Hepatocyte (in vitro differentiated cells): ENCODE data around the gene RUNX3. TPM values are rescaled to one million over a fixed set of nuclear protein-coding genes. Genes with fewer than 3 reads are reported as not detected.

Source experiments
- DNase-seq: peaks from one replicate; pipeline ENCODE4 v3.0.0-alpha.2; 2016; ENCODE audit warnings: low spot score
- H2AFZ ChIP-seq: fragments of 200-600 bp; sonication (generic); 2 replicates; pipeline ENCODE4 v1.6.0; 2016; ENCODE audit warnings: antibody characterized with exemption, mild to moderate bottlenecking
- H3K27ac ChIP-seq: fragments of 200-600 bp; sonication (generic); 2 replicates; pipeline ENCODE4 v1.5.1; 2016; ENCODE audit warnings: mild to moderate bottlenecking
- H3K27me3 ChIP-seq: fragments of 200-600 bp; sonication (generic); 2 replicates; pipeline ENCODE4 v1.6.1; 2016
- H3K36me3 ChIP-seq: fragments of 200-600 bp; sonication (generic); replicated peaks from 2 replicates; pipeline ENCODE4 v1.5.1; 2016; ENCODE audit warnings: low read depth; ENCODE audit not compliant: insufficient read depth
- H3K4me1 ChIP-seq: fragments of 200-600 bp; sonication (generic); 2 replicates; pipeline ENCODE4 v1.5.1; 2016; ENCODE audit warnings: mild to moderate bottlenecking, moderate library complexity; ENCODE audit not compliant: insufficient read depth
- H3K4me2 ChIP-seq: fragments of 200-600 bp; sonication (generic); 2 replicates; pipeline ENCODE4 v1.6.0; 2016
- H3K4me3 ChIP-seq: fragments of 200-600 bp; sonication (generic); 2 replicates; pipeline ENCODE4 v1.5.1; 2016; ENCODE audit warnings: mild to moderate bottlenecking
- H3K79me2 ChIP-seq: fragments of 200-600 bp; sonication (generic); 2 replicates; pipeline ENCODE4 v1.6.0; 2017; ENCODE audit warnings: mild to moderate bottlenecking
- H3K9me2 ChIP-seq: fragments of 200-600 bp; sonication (generic); replicated peaks from 2 replicates; pipeline ENCODE4 v1.6.0; 2017; ENCODE audit warnings: mild to moderate bottlenecking; ENCODE audit not compliant: insufficient read depth
- H3K9me3 ChIP-seq: fragments of 200-600 bp; sonication (generic); 2 replicates; pipeline ENCODE4 v1.5.1; 2016; ENCODE audit warnings: low read depth, mild to moderate bottlenecking
- H4K20me1 ChIP-seq: fragments of 200-600 bp; sonication (generic); 2 replicates; pipeline ENCODE4 v1.6.0; 2016; ENCODE audit warnings: mild to moderate bottlenecking; ENCODE audit not compliant: insufficient read depth, poor library complexity, severe bottlenecking
- CTCF ChIP-seq: fragments of 200-600 bp; sonication (generic); IDR thresholded peaks from 2 replicates; pipeline ENCODE4 v1.5.1; 2016; ENCODE audit warnings: antibody characterized with exemption, mild to moderate bottlenecking; ENCODE audit not compliant: poor library complexity
- EZH2 ChIP-seq: fragments of 200-600 bp; sonication (generic); IDR thresholded peaks from 2 replicates; pipeline ENCODE4 v1.6.1; 2016; ENCODE audit warnings: antibody characterized with exemption, mild to moderate bottlenecking, borderline replicate concordance
- EZH2phosphoT487 ChIP-seq: fragments of 200-600 bp; sonication (generic); IDR thresholded peaks from one replicate; pipeline ENCODE4 v1.6.1; 2018; ENCODE audit warnings: antibody characterized with exemption, mild to moderate bottlenecking, low read depth, moderate library complexity; ENCODE audit not compliant: unreplicated experiment, severe bottlenecking
- WGBS: methylation state at CpG from one replicate; pipeline ENCODE4 v1.1.6; 2016; ENCODE audit warnings: low lambda C conversion rate; ENCODE audit errors: missing lambda C conversion rate; 5-methylcytosine and 5-hydroxymethylcytosine counted together
- polyA plus RNA-seq: library from polyadenylated mRNA; unstranded; fragments of >200 nt; fragmentation: Nextera tagmentation; extraction: Ambion mirVana; gene quantifications from 2 replicates; pipeline ENCODE4 v1.2.1, GENCODE V29; 2016
- total RNA-seq: library from RNA; depleted of rRNA; stranded (reverse); fragments of >200 nt; gene quantifications from 2 replicates; pipeline ENCODE4 v1.2.3, GENCODE V29; 2014

Gene RUNX3
- total and polyA plus RNA-seq, 2 experiments from 2014 or later = 0.13 to 0.16 TPM

DNA sequence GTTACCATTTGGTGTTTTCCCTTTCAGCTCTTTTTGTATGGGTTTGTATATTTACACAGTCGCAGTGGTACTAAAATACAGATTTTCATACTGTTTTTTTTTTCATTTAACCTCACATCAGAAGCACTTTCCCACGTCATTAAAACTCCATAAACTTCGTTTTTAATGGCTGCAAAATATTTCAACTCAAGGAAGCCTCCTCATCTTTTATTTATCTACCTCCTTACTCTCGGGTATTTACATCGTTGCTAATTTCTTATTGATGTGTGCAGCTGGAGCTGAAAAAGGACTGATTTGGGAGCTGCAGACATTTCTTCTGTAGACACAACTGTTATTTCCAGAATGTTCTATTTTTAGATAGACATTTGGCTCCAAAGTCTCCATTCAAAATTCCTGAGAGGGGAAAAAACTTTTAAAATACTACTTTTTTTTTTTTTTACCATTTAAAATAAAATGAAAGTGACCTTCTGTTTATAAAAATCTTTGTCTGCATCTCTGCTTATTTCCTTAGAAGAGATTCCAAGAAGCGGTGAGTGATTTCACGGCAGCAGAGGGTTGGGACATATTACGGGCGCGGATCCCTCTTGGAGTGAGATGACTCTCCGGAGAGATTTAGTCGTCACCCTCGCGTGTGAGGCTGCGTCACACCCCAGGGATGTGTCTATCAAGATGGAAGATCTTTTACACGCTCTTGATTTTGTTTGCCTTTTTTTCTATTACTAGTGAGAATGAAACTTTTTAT lies 10.1 kb downstream of the RUNX3 start:
- Histone ChIP-seq H3K4me2 (no peak overlapping the region), H3K4me1 (peaks cover 3% of the 10 kb centered on the region), H2AFZ (no peak overlapping the region), H3K27ac (no peak overlapping the region), H3K79me2 (no peaks in the 10 kb centered on the region), H3K9me3 (no peaks in the 10 kb centered on the region), H4K20me1 (no peaks in the 10 kb centered on the region), H3K4me3 (no peak overlapping the region), H3K9me2 (no peaks in the 10 kb centered on the region), H3K27me3 (peaks cover 6% of the 10 kb centered on the region), H3K36me3 (no peaks in the 10 kb centered on the region)
- TF ChIP-seq CTCF (no peak), EZH2 (no peak), EZH2phosphoT487 (no peak)
- no peak for DNase-seq
- 64% methylated on average over 16 of the region's 16 CpGs for WGBS

GRCh38 chr1:24918995-24919605 lies 11.0 kb downstream of the RUNX3 start:
- Histone ChIP-seq H3K9me2 (no peaks in the 10 kb centered on the region), H4K20me1 (no peaks in the 10 kb centered on the region), H3K9me3 (no peaks in the 10 kb centered on the region), H2AFZ (no peak overlapping the region), H3K27ac (no peak overlapping the region), H3K4me1 (peaks cover 9% of the 10 kb centered on the region), H3K4me3 (no peak overlapping the region), H3K36me3 (no peaks in the 10 kb centered on the region), H3K27me3 (no peaks in the 10 kb centered on the region), H3K79me2 (no peaks in the 10 kb centered on the region), H3K4me2 (no peak overlapping the region)
- no peak for DNase-seq
- WGBS = 97% methylated on average over 16 of the region's 17 CpGs
- no peak for TF ChIP-seq EZH2
- no peak for TF ChIP-seq CTCF

GRCh38 chr1:24918370-24918769 lies 11.7 kb downstream of the RUNX3 start:
- H3K79me2 ChIP-seq = no peaks in the 10 kb centered on the region
- no peaks in the 10 kb centered on the region for H4K20me1 ChIP-seq
- H2AFZ ChIP-seq = no peak overlapping the region
- no peaks in the 10 kb centered on the region for H3K9me3 ChIP-seq
- no peak overlapping the region for H3K27ac ChIP-seq
- no peak for DNase-seq
- H3K27me3 ChIP-seq = no peaks in the 10 kb centered on the region
- H3K4me3 ChIP-seq = no peak overlapping the region
- H3K36me3 ChIP-seq = no peaks in the 10 kb centered on the region
- TF ChIP-seq CTCF (no peak), EZH2 (no peak), EZH2phosphoT487 (no peak)
- no peaks in the 10 kb centered on the region for H3K9me2 ChIP-seq
- 92% methylated on average over 2 of the region's 2 CpGs for WGBS
- no peak overlapping the region for H3K4me2 ChIP-seq
- H3K4me1 ChIP-seq = peaks cover 12% of the 10 kb centered on the region
